Stimulated activated CD8-positive, alpha-beta memory T cell treated with anti-CD3 and anti-CD28 coated beads, Interleukin-12 subunit alpha, Interleukin-12 subunit beta, amount 100 ng/mL, for 4 hours (primary cell): ENCODE measurements around the gene TMEM37.

Experiments
- DNase-seq: peaks from one replicate; pipeline ENCODE4 v3.0.0-alpha.2; 2020; ENCODE audit warnings: low read depth

The TMEM37 gene

DNA sequence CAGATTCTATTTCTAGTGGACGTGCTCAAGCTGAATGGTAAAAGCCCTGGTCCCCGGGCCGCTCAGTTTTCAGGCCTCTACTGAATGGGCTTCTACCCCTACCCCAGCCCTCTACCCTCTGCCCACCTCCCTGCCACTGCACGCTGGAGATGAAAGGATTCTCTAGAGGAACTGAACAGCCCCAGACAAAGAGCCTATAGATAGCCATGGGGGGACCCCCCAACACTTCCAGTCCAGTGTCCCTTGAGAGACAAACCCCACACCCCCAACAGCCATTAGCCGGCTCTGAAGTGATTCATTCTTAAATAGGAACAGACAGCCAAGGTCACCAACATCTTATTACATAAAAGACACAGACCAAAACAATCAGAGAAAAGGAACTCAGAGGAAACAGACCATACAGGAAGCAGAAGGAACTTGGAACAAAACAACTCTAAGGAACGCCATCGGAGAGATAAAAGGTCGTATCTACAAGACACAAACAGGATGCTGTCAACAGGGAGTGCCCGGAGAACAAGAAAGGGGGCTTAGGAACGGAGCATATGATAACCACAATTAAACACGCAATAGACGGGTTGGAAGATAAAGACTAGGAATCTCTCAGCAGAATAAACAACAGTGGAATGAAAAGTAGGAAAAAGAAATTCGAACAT, 23.5 kb downstream of the TMEM37 start:
- no peak for DNase-seq

DNA sequence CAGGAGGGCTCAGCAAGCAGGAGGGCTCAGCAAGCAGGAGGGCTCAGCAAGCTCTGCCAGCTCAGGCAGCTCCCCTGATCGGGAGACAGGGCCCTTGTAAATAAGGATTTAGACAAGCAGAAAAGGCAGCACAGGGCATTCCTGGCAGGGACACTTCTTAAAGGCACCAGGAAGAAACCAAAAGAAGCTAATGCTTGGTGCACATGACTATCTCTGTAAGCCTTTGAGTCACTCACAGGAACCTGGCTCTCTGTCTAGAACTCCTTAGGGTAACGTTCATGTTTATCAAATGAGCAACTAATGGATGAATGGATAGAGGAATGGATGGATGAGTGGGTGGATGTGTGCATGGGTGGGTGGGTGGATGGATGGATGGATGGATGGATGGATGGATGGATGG, 28.4 kb downstream of the TMEM37 start:
- no peak for DNase-seq

DNA sequence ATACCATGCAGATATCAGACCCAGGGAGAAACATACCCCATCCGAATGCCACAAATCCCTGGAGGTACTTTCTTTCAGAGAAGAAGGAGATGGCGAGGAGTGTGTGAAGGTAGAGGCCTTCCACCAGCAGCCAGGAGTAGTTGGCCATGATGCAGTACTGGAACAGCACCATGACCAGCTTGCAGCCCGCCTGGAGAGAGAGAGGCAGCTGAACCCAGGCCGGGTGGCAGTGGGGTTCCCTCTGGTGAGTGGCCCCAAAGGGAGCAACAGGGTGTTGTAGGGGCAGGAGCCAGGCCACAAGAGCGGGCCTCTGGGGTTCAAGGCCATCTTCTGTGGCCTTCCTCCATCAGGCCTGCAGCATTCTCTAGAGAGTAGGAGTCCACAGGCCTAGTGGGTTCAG, 30.2 kb downstream of the TMEM37 start:
- no peak for DNase-seq

DNA sequence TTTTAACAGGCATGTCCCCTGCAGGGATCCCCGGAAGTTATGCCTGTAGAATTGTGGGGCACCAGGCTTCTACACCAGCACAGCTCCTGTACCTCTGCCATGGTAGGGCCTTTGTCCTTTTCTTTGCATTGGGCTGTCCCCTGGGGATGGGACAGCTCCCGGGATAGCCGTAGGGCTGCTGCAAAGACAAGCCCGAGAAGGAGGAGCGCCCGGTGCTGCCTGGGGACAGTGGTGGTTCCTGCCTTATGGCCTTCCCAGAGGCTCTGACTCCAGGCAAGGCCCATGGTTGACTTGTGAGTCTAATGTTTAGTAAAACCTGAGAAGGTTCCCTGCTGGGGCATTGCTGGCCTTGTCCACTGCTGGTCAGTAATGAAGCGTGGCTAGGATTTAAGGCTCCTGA, 30.9 kb downstream of the TMEM37 start:
- no peak for DNase-seq

DNA sequence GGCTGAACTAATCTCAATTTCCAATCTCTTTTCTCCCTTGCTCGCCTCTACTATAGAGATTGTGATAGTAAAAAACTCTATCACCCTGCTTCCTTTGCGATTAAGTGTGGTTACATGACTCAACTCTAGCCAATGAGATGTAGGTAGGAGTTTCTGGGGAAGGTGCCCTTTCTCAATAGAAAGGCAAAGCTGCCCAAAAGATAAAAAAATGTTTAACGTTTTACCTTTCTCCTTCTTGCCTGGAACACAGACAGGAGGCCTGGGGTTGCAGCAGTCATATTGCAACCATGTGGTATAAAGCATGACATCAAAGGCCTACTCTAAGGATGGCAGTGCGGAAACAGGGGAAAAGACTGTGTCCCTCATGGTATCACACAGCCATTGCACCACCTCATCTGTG, 31.5 kb downstream of the TMEM37 start:
- DNase-seq: no peak

DNA sequence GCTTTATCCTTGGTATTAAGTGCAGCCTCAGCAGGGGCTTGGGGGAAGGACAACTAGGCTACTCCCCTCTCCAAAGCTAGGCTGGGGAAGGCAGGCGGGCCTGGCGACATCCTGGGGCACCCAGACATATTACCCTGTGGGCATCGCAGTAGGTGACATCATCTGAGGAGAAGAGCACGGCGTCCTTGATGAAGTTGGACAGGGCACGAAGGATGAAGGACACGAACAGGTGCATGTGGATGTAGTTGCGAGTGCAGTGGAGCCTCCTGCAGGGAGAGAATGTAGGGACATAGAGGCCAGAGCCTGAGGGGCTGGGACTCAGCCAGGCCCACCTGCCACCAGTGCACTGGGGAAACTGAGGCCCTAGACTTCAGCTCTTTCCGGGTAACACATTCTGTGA, 32.3 kb downstream of the TMEM37 start:
- DNase-seq: no peak

DNA sequence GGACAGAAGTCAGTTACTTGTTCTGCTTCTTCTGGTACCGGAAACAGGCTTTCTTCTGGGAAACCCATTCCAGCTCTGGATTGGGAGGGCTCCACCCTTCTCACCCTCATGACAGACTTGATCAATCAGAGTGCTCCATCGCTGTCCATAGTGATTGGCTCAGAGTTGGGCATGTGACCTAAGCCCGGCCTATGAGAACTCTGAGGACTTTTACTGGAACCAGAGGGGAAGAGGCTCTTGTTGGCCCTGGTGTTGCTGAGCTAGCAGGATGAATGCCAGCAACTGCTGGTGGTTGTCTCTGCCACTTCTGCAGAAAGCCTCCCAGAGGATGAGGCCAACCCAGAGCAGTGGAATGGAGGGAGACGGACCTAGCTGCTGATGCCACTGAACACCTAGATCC, 33.3 kb downstream of the TMEM37 start:
- DNase-seq: no peak

DNA sequence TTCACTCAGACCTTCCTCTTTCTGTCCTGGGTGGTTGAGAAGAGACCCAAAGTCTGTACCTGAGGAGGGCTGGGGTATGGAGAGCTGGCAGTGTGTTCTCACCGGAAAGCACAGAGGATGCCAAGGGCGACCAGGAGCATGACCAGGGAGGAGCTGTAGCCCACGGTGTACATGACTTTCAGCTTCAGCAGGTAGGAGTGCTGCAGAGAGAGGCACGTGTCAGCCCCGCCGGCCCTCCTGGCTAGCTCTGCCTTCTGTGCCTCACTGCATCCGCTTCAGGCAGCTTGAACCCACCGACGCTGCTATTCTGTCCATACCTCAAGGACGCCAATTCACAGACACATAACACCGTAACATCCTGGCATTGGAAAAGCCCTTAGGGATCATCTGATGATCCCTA, 34.0 kb downstream of the TMEM37 start:
- DNase-seq: no peak

DNA sequence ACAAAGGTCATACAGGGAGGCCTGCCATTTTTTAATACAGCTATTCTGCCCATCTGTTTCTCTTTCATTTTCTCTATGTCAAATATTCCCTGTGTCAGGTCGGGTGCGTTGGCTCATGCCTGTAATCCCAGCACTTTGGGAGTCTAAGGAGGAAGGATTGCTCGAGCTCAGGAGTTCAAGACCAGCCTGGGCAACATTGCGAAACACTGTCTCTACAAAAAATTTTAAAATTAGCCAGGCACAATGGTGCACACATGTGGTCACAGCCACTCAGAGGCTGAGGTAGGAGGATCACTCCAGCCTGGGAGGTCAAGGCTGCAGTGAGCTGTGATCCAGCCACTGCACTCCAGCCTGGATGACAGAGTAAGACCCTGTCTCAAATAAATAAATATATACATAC, 34.7 kb downstream of the TMEM37 start:
- no peak for DNase-seq

DNA sequence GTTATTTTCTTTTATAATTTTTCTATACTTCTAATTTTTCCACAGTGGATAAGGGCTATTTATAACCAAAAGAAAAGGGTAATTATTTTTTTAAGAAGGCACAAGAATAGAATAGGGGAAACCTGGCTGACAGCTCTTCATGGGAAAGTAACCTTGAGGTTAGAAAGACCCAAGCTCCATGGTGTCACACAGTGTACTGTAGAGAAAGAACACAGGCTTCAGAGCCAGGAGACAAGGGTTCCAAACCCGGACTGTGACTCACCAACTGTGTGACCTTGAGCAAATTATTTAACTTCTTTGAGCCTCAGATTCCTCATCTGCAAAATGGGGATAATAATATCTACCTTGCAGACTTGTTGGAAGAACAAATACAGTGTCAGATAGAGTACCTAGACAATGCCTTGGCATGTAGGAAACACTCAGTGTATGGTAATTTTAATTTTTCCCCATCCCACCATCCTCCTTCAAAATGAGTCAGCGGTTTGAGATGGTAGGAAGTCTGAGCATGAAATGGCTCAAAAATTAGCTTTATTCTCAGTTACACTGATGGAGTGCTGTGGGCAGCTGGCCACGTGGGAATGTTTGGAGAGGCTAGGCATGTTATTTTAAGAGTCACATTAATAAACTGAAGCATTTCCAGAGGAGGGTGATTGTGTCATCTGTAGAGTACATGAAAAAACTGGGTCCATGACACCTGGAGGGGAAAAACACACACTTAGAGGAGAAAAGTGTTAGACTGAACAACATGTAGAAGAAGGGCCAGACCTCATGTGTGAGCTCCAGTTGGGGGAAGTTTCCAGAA, 36.7 kb downstream of the TMEM37 start:
- DNase-seq: no peak

DNA sequence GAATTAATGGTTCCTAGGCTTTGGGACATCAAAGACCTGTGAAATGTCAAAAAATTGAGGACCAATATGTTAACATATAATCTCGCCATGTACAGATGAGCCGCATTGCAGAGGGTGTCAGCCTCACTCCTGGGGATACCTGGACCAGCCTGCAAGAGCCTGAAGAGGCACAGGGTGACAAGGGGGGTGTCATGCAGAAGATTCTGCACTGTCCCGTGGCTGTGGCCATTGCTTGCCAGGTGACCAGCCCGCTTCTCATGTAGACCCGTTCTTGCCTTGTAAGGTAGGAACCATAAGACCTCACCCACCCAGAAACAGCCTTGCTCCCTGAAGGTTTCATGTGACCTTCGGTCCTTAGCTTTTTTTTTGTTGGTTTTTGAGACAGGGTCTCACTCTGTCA, 37.5 kb downstream of the TMEM37 start:
- DNase-seq: no peak

DNA sequence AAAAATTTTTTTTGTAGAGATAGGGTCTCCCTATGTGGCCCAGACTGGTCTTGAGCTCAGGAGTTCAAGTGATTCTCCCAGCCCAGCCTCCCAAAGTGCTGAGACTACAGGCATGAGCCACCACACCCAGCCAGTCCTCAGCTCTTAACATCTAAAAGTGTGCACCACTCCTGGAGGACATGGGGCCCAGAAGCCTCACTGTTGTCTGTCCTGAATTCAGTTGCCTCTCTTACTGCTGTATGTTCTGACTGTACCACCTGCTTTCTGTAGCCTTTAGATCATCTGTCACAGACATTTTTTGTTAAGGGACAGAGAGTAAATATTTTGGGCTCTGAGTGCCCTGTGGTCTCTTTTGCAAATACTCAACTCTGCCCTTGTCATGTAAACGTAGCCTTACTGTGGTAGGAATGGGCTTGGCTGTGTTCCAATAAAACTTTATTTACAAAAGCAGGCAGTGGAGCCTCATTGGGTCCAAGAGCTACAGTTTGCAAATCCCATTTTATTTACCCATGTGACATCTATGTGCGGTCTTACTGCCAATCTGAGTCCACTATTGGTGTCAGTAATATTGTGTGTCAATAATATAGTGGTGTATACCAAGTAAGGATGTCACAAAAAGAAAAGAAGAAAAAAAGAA, 38.1 kb downstream of the TMEM37 start:
- no peak for DNase-seq

DNA sequence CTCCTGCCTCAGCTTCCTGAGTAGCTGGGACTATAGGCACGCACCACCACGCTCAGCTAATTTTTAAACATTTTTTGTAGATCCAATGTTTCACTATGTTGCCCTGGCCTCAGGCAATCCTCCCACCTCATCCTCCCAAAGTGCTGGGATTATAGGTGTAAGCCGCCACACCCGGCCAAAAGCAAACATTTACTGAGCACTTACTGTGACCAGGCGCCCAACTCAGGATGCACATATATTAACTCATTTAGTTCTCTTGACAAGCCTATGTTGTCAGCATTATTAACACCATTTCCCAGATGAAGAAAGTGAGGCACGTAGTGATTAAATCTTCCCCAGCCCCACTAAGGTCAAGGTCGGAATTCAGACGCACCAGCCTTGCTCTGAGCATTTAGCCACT, 41.1 kb downstream of the TMEM37 start:
- no peak for DNase-seq

DNA sequence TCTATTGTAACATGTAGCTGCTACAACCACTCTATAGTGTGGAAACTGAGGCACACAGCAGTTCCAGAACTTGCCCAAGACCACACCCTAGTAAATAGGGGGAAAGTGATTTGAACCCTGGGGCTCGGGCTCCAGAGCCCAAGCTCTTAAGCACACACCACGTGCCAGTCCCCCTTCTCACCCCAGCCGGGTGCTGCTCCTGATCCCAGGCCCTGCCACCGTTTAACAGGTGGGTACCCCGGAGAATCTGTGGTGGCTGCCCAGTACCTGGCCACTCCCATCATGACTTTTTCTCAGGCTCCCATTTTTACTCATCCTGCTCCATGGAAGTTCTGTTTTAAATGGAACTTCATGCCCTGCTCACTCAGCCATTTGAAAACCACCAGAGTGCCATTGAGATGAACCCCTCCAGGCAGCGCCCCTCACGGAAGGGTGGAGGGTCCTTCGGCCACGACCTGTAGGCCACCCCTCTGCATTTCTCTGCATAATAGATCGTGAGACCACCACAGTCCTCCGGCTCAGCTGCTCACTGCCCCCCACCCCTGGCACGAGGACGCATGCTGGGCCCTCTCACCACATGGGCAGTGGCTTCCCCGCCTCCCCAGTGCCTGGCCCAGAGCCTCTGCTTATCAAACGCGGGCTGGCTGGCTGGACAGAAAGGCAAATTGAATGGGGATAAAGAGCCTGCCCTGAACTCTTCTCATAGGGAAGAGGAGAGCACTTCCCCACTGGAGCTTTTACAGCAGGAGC, 42.1 kb downstream of the TMEM37 start:
- DNase-seq: no peak

DNA sequence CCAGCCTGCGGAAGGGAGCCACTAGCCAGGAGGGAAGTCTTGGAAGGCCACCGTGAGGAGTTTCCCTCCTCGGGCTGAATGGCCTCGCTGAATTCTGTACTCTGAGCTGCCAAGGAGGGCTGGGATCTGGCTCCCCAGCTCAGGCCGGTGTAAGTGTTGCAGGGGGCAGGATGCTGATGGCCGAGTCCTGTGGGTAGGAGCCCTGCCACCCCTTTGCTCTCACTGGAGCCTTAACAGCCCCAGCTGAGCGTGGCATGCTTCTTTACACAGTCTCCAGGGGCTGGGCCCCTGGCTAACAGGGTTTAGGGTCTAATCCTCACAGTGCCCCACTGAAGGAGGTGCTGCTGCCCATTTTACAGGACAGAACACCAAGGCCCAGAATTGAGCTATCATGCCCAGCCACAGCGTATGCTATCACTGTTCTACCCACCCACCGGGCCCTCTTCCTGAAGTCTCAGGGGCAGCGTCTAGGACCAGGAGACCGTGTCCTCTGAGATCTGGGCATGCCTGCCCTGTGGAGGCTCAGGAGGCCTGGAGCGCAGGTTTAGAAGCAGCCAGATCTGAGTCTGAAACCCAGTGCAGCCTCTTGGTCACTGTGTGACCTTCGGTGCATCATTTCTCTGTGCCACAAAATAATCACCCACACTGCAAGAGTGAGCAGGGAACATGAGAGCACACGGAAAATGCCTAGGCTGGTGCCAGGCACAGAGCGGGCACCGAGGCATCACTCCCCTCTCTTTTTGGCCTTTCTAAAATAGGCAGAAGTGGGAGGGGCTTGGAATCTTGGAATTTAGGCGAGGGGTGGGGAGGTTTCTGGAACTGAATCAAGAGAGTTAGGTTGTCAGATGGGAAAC, 42.9 kb downstream of the TMEM37 start:
- no peak for DNase-seq

DNA sequence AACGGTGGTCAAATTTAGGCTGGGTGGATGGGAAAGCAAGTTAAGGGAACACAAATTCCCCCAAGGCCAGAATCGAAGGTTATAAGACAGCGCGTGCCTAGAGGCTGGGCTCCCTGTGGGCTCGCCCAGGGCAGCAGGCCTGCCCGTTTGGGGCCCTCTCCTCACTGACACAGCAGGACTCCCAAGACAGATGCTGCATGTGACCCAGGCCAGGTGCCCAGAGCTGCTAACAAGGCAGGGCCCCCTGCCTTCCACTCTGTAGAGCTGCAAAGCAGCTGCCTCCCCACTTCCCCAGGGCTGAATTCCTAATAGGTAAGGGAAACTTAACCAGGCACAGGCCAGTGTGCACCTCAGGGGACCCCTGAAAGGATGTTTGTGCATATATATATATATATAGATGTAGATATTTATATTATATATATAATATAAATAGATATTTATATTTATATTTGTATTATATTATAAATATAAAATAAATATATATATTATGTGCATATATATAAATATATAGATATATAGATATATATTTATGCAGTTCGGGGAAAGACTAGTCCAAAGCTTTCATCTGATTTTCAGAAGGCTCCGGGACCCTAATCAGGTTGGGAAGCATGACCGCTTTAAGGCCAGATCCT, 43.7 kb downstream of the TMEM37 start:
- no peak for DNase-seq

DNA sequence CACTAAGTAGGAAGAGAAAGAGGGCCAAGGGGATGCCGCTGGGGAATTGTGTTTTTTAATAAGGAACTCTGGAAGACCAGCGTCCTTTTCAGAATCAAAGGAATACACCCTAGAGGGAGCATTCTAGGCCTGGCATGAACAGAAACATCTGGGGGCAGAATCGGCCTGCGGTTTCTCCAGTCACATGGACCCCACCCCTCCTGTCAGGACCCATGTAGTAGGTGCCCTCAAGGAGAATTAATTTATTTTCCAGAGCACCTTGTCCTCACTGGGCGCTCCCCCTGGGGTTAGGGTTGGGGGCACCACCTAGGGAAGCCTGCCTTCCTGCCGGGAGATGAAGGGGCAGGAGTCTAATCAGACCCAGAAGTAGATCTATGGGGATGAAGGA, 44.2 kb downstream of the TMEM37 start:
- DNase-seq: no peak

DNA sequence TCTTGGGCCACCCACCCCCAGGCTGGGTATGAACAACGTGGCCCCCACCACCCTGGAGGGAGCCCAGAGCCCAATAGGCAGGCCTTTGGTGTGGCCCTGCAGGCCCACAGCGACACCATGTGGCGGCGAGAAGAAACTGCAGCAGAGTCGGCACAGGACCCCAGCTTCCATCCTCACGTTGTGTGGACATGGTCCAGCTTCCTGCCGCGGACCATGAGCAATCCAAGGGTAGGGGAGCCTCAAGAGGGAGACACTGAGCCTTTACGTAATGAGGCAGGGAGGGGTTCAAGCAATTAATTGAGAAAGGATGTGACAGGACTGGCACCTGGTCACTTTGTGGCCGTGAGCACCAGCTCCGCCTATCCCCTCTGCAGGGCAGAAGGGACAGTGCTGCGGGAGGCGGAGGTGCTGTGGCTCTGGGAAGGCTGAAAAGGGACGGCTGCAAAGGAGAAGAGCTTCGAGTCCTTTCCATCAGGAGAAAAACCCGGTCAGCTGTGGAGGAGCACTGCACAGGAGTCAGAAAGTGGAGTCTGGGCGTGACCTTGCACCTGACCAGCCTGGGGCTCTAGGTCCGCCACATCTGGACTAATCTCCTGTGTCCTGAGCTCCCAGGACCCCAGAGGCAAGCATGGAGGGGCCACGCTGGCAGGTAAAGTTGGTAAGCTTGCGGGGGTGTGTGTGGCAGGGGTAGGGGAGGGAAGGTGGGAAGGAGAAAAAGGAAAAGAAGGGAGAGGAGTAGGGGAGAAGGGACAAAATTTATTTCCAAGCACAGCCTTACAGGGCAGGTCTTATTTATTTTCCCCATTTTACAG, 44.9 kb downstream of the TMEM37 start:
- no peak for DNase-seq

DNA sequence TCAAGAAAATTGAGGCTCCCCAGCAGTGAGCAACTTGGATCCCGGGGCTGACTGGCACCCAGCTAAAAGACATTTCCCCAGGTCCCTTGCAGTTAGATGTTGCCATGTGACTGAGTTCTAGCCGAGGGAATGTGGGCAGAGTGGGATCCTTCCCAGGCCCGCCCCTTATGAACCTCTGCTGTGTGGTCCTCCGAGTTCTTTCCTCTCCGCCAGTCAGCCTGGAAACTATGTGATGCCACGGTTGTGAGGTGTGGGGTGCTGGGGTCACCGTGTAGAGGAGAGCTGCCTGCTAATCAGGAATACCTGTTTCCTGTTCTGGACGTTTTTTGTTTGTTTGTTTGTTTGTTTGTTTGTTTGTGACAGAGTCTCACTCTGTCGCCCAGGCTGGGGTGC, 45.5 kb downstream of the TMEM37 start:
- no peak for DNase-seq

DNA sequence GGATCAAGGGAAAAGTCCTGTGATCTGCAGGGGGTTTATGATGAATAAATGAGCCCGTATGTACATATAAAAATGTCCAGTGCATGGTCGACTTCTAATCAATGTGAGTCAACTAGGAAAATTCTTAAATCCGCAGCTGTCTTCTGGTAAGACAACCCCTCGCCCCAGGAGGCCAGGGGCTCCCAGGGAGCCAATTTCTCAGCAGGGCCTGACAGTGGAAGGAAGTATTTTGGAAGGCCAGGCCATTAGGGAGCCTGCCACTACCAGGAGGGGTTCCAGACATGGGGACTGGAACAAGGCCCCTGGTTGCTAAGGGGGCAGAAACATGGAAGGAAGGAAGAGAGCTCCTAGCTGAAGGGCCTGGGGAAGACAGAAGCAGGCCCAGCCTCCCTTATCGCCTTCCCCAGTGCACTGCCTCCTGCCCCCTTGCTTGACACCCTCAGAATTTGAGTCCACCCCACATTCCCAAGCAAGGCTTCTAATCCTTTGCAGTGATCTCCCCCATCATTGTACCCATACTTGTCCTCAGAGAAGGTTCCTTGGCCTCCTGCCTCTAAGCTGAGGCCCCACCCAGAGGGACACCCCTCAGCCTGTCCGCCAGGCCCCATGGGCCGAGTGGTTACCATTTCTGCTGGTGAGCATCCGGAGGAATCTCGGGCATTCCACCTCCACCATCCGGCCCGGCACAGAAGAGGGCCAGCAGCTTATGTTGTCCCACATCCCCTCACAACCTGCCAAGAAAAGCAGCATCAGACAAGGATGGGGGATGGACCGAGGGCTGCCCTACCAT, 46.7 kb downstream of the TMEM37 start:
- no peak for DNase-seq
